Fibroblast of skin of right quadriceps (primary cell): ENCODE results near the gene CAMK1D.
"Not testable (repeated sequence)": the region's sequence is repeated elsewhere in the genome, so short reads cannot be mapped to it uniquely, and the experiment has no call there.

ENCODE experiments used
- DNase-seq: peaks from one replicate; pipeline ENCODE4 v3.0.0-alpha.2; 2013

The CAMK1D gene

GRCh38 chr10:12348870-12349628, at the start of gene CAMK1D:
Gene CAMK1D (plus strand): TSS chr10:12349547.
- peak; percentile 71 for DNase-seq

- not testable (repeated sequence) for DNase-seq
These were observed 48.3 kb upstream of the CAMK1D start for GRCh38 chr10:12301036-12301435.

DNA sequence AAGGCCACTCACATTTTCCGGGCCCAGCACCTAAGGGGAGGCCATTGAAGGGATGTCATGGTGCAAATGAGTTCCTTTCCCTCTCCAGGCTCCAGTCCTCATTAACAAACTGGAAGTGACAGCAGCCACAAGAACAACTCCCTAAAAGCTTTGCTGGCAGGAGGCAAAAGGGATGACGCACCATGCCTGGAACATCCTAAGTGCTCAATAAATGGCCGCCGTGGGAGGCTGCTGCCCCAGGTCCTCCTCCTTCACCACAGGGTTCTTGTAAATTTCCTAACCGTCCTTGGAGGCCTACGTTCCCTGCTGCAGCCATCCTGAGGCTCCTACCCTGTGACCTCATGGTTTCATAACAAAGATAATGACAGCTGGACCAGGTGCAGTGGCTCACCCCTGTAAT, 41.3 kb upstream of the CAMK1D start:
- DNase-seq = no peak

- DNase-seq = no peak
These were observed 40.5 kb upstream of the CAMK1D start for GRCh38 chr10:12308736-12309375.

GRCh38 chr10:12309783-12310182, 39.6 kb upstream of the CAMK1D start:
- not testable (repeated sequence) for DNase-seq

GRCh38 chr10:12314836-12315235, 34.5 kb upstream of the CAMK1D start:
- no peak for DNase-seq

DNA sequence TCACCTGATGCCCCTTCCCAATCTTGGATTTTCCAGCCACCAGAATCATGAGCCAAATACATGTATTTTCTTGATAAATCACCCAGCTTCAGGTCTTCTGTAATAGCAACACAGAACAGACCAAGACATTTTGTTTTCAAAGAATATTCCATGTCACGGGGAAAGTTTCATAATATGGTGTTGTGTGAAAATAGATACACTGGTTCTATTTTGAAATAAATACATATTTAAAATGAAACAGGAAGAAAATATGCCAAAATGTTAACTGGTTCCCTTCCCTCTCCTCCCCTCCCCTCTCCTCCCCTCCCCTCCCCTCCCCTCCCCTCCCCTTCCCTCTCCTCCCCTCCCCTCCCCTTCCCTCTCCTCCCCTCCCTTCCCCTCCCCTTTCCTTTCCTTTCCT, 30.3 kb upstream of the CAMK1D start:
- no peak for DNase-seq

DNA sequence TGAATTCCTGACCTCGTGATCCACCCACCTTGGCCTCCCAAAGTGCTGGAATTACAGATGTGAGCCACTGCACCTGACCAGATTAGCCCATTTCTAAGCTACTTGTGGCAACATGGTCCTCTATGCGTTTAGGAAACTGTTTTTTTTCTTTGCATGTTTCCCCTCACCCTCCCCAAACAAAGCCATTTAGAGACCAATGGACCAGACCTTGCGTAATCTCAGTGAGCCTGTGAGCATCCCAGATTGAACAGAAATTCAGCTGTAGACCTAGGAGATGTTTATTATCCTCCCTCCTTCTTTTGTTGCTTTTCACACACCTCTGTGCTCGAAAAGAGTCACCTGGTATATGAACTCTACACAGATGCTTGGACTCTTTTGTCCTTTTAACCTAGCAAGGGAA, 28.5 kb upstream of the CAMK1D start:
- no peak for DNase-seq

- DNase-seq = no peak
These were observed 27.7 kb upstream of the CAMK1D start for GRCh38 chr10:12321641-12322040.

- no peak for DNase-seq
These were observed 26.7 kb upstream of the CAMK1D start for GRCh38 chr10:12322583-12323131.

DNA sequence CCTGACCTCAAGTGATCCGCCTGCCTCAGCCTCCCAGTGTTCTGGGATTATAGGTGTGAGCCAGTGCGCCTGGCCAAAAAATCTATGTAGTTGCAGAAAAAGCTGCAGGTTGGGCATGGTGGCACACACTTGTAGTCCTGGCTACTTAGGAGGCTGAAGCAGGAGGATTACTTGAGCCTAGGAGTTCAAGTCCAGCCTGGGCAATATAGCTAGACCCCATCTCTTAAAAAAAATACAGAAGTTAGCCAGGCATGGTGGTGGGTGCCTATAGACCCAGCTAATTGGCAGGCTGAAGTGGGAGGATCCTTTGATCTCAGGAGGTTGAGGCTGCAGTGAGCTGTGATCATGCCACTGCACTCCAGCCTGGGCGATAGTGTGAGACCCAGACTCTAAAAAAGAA, 24.8 kb upstream of the CAMK1D start:
- DNase-seq = no peak

DNA sequence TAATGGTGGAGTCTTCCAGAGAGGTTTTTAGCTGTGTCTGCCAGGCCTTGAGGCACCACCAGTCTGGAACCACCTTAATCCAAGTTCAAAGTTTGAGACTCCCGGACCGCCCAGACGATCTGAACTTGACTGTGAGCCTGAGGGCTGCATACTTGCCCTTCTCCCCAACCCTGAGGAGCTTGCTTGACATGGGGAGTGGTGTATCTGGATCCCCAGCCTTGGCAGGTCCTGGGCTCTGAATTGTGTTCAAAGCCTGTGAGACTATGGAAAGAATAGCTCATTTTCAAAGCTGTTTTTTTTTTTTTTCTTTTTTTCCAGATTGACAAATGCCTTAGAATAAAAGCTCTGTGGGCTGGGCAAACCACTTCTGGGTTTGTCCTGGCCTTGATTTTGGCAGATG, 22.3 kb upstream of the CAMK1D start:
- no peak for DNase-seq

DNA sequence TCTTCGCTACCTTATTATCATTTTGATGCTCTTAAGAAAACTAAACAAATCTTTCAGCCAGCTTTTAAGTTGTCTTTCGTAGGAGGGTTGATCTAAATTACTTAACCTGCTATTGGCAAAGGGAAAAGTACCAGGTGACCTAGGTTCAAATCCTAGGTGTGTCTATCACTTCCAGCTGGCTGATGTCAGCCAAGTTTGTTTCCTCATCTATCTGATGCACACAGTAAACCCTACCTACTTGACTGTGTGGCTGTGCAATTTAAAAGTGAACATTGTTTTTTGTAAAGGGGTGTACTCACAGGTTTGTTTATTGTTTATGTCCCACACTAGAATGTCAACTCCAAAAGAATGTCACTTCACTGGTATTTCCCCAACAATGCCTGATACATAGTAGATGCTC, 21.9 kb upstream of the CAMK1D start:
- DNase-seq = no peak

DNA sequence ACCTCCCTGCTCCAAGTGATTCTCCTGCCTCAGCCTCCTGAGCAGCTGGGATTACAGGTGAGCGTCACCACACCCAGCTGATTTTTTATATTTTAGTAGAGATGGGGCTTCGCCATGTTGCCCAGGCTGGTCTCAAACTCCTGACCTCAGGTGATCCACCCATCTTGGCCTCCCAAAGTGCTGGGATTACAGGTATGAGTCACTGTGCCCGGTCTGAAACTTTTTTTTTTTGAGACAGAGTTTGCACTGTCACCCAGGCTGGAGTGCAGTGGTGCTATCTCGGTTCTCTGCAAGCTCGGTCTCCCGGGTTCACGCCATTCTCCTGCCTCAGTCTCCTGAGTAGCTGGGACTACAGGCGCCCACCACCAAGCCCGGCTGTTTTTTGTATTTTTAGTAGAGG, 21.0 kb upstream of the CAMK1D start:
- not testable (repeated sequence) for DNase-seq

- peak; percentile 22 for DNase-seq
These were observed 16.6 kb upstream of the CAMK1D start for GRCh38 chr10:12332572-12333379.

DNA sequence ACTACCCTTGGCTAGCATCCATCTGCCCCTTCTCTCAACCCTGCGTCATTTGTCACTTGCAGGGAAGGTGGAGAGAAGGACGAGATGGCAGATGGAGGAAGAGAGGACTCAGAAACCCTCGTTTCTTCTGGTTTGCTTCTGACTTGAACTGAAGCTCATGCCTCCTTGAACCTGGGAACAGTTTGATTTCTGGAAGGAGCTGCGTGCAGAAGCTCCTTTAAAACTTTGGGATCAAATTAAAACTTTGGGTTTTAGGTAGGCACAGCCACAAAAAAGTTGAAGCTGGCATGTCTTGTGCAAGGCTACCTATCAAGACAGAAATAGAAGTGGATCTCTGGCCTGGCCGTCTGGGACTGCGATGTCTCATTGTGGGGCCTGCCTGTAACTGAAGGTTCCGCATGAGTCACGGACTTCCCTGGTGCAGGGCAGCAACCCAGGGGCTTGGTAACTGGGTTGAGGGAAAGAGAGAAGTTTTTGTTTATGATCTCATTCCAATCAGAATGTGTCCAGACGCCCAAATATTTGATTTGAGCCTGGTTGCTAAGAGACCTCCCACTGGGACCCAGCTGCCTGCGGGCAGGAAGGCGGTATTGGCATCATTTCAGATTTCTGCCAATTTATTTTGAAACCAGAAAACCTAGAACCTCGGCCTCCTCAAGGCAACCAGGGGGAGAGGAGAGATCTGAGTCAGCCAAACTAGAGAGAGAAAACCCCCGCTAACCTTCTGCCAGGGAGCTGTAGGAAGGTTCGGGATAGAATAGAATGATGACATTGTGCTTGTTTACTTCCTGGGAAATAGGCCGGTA, 15.8 kb upstream of the CAMK1D start:
- peak; percentile 99 for DNase-seq

GRCh38 chr10:12334186-12334530, 15.2 kb upstream of the CAMK1D start:
- no peak for DNase-seq

DNA sequence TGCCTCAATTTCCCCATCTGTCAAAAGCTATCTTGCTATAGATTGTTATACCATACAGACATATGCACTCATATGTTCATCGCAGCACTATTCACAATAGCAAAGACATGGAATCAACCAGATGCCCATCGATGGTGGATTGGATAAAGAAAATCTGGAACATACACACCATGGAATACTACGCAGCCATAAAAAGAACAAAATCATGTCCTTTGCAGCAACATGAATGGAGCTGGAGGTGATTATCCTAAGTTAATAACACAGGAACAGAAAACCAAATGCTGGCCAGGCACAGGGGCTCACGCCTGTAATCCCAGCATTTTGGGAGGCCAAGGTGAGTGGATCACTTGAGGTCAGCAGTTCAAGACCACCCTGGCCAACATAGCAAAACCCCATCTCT, 14.2 kb upstream of the CAMK1D start:
- DNase-seq = not testable (repeated sequence)

DNA sequence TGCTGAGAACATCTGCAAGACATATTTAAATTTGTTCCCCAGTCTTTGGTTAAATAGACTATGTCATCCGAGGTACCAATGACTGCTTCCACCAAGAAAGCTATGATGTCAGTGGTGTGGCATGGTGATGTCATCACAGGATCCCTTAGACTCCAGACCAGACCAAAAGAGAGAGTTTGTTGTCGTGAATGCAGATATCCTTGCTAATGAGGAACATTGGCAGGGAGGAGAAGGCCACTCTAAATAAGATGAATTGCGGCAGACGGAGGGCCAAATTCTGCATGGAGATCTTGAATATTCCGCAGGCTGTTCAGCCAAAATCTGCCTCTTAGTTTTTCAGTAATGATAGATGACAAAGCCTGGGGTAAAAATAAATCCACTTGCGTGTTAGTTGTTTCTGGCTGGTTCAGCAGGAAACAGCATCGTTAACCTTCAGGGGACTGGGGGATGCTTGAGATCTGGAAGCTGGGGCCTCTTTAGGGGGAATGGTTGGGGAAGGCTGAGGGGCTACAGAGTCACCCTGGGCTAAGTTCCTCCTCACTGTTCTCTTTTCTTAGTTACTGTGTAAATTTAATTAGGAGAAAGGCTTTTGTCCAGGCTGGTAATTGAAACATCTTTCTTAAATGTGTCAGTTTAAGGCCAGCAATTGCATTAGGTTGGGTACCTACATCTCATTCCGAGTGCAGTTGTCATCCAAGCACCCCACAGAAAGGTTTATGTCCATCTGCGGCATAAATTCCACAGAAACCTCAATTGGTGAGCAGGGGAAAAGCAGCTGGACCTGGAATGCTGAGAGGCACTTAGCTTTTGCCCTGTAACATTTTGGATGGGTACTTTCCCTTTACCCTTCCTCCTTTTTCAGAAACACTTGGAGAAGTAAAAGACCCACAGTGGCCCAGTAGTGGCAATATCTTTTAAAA, 11.6 kb upstream of the CAMK1D start:
- DNase-seq = peak; percentile 57

DNA sequence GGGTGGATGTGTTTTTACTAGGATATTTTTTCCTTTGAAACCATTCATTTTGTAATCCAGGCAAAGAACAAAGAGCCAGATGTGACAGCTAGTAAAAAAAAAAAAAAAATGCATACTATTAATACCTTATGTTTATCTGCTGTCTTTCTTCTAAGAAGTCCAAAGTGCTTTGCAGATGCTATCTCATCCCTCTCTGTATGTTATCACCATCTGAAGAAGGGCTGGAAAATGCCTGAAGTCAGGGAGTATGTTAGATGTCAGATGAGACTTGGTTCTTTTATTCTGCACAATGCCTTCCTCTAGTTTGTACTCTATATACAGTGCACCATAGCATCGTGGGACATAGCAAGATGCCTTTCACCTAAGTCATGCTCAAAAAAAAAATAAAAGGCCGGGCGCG, 10.4 kb upstream of the CAMK1D start:
- DNase-seq = no peak

DNA sequence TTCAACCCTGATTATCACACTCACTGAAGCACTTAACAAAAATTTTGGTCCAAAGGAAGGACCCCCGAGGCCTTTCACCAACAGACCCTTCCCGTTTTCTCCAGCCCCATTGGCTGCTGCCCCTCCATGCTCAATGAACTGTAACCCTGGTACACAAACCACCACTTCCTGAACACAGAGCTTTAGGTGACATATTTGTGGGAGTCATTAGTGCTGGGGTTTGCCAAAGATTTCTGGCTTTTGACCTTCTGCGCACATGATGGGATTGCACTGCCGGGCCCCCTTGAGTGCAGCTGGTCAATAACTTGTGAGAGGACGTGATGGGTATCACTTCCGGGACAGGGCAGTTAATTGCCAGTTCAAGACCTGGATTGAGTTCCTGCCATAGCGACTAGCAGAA, 9.0 kb upstream of the CAMK1D start:
- no peak for DNase-seq

DNA sequence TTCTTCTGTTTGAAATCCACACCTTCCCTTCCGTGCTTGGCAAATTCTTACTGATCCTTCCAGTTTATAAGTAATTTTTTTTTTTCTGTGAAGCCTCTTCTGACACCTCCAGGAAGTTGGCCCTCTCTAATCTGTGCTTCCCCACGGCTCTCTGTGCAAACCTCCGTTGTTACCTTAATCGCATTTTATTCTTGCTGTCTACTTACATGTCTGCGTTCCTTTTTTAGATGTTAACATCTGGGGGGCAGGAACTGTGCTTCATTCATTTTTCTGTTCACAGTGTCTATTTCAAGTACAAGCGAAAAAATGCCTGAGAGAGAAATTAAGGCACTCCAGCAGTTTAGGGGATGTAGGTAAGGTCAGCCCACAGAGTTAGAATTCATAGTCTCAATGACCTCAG, 8.4 kb upstream of the CAMK1D start:
- DNase-seq = no peak
